Neuronal stem cell (in vitro differentiated cells): ENCODE measurements around the gene ZNF76.

ENCODE experiments used
- DNase-seq: peaks from one replicate; pipeline ENCODE4 v3.0.0-alpha.2; 2013; ENCODE audit warnings: low spot score
- H2AFZ ChIP-seq: one replicate; pipeline ENCODE4 v1.6.1; 2013; ENCODE audit warnings: mild to moderate bottlenecking, low read length, inconsistent platforms
- H2AK5ac ChIP-seq: 2 replicates; pipeline ENCODE4 v1.6.1; 2013; ENCODE audit warnings: low read depth, mild to moderate bottlenecking, inconsistent platforms, low read length, moderate library complexity, mixed read lengths
- H2BK120ac ChIP-seq: 2 replicates; pipeline ENCODE4 v1.6.1; 2013; ENCODE audit warnings: low read depth, mild to moderate bottlenecking, inconsistent platforms, low read length, moderate library complexity, mixed read lengths
- H2BK12ac ChIP-seq: one replicate; pipeline ENCODE4 v1.6.1; 2013; ENCODE audit warnings: low read length, inconsistent platforms
- H2BK15ac ChIP-seq: 2 replicates; pipeline ENCODE4 v1.6.1; 2013; ENCODE audit warnings: mild to moderate bottlenecking, low read length, inconsistent platforms, mixed read lengths
- H2BK5ac ChIP-seq: one replicate; pipeline ENCODE4 v1.6.1; 2013; ENCODE audit warnings: inconsistent platforms, mild to moderate bottlenecking, low read length, moderate library complexity
- H3K14ac ChIP-seq: one replicate; pipeline ENCODE4 v1.6.1; 2013; ENCODE audit warnings: low read length, inconsistent platforms
- H3K18ac ChIP-seq: 2 replicates; pipeline ENCODE4 v1.6.1; 2013; ENCODE audit warnings: low read length, inconsistent platforms
- H3K23ac ChIP-seq: 2 replicates; pipeline ENCODE4 v1.6.1; 2013; ENCODE audit warnings: low read depth, mild to moderate bottlenecking, mixed read lengths, low read length, inconsistent platforms; ENCODE audit not compliant: poor library complexity
- H3K27ac ChIP-seq: replicated peaks from 3 replicates; pipeline ENCODE4 v1.5.1; 2013; ENCODE audit warnings: low read length, inconsistent platforms
- H3K27me3 ChIP-seq, 3 experiments: 2 replicates each; pipeline ENCODE4 v1.6.1; 2013; ENCODE audit warnings: low read length in 3 of 3, mild to moderate bottlenecking in 2 of 3, inconsistent platforms in 1 of 3, low read depth in 1 of 3, mixed read lengths in 1 of 3, moderate library complexity in 1 of 3; ENCODE audit not compliant: control insufficient read depth in 3 of 3, insufficient read depth in 3 of 3
- H3K36me3 ChIP-seq, 2 donors: replicated peaks in 1 of 2; 2 replicates each; pipeline ENCODE4 v1.6.1; 2013; ENCODE audit warnings: low read length in 2 of 2; ENCODE audit not compliant: control insufficient read depth in 2 of 2, insufficient read depth in 2 of 2
- H3K4ac ChIP-seq: 2 replicates; pipeline ENCODE4 v1.6.1; 2013; ENCODE audit warnings: inconsistent platforms, mild to moderate bottlenecking, low read length, moderate library complexity
- H3K4me1 ChIP-seq, 2 donors: 1 replicate in 1 of 2; 2 replicates in 1 of 2; pipeline ENCODE4 v1.6.1; 2013; ENCODE audit warnings: low read length in 2 of 2, low read depth in 1 of 2; ENCODE audit not compliant: control insufficient read depth in 2 of 2, insufficient read depth in 1 of 2
- H3K4me2 ChIP-seq: one replicate; pipeline ENCODE4 v1.6.1; 2013; ENCODE audit warnings: mild to moderate bottlenecking, low read length, inconsistent platforms; ENCODE audit not compliant: insufficient read depth, poor library complexity, severe bottlenecking
- H3K4me3 ChIP-seq, 2 donors: 2 replicates each; pipeline ENCODE4 v1.5.1; 2013; ENCODE audit warnings: low read length in 2 of 2, mild to moderate bottlenecking in 2 of 2, inconsistent platforms in 1 of 2, moderate library complexity in 1 of 2
- H3K79me1 ChIP-seq: one replicate; pipeline ENCODE4 v1.6.1; 2013; ENCODE audit warnings: low read depth, mild to moderate bottlenecking, inconsistent platforms, low read length, moderate library complexity
- H3K9ac ChIP-seq: one replicate; pipeline ENCODE4 v1.6.1; 2013; ENCODE audit warnings: mild to moderate bottlenecking, low read depth, low read length, inconsistent platforms; ENCODE audit not compliant: poor library complexity
- H3K9me3 ChIP-seq, 2 donors: replicated peaks in 1 of 2; 2 replicates each; pipeline versions ENCODE3 to v1.6.1; 2013; ENCODE audit warnings: low read length in 2 of 2, mild to moderate bottlenecking in 2 of 2, inconsistent platforms in 1 of 2, low read depth in 1 of 2, mixed read lengths in 1 of 2, moderate library complexity in 1 of 2; ENCODE audit not compliant: control insufficient read depth in 2 of 2, insufficient read depth in 1 of 2
- H4K8ac ChIP-seq: one replicate; pipeline ENCODE4 v1.6.1; 2013; ENCODE audit warnings: low read depth, mild to moderate bottlenecking, inconsistent platforms, low read length, moderate library complexity
- H4K91ac ChIP-seq: one replicate; pipeline ENCODE4 v1.6.1; 2013; ENCODE audit warnings: low read length, low read depth, mild to moderate bottlenecking, inconsistent platforms; ENCODE audit not compliant: poor library complexity
- WGBS, 2 donors: extraction: QIAGEN DNeasy Blood & Tissue Kit; methylation state at CpG; one replicate each; pipeline ENCODE4 v1.1.7; 2013; ENCODE audit warnings: missing lambda C conversion rate in 2 of 2, mixed read lengths in 1 of 2; ENCODE audit not compliant: insufficient read length in 2 of 2, insufficient replicate concordance in 1 of 2; ENCODE audit errors: extremely low coverage in 2 of 2; 5-methylcytosine and 5-hydroxymethylcytosine counted together

ZNF76 gene

GRCh38 chr6:35288834-35289233 is 29.3 kb downstream of the ZNF76 start:
- no peak for DNase-seq
- H3K4ac ChIP-seq, result no peak overlapping the region
- no peak overlapping the region for H4K91ac ChIP-seq
- whole genome bisulfite sequencing, 2 donors, result no CpG with 5 or more reads among the region's 4 CpGs
- no peak overlapping the region for H3K4me2 ChIP-seq
- H3K36me3 ChIP-seq, result peaks cover 35 to 94% of the 10 kb centered on the region in 2 donors
- H3K23ac ChIP-seq, result no peak overlapping the region
- H3K27me3 ChIP-seq, result no peaks in the 10 kb centered on the region
- H3K9ac ChIP-seq, result no peak overlapping the region
- no peak overlapping the region for H2BK5ac ChIP-seq
- no peak overlapping the region for H3K18ac ChIP-seq
- H2BK12ac ChIP-seq, result no peak overlapping the region
- no peaks in the 10 kb centered on the region for H3K9me3 ChIP-seq
- H4K8ac ChIP-seq, result no peak overlapping the region
- no peaks in the 10 kb centered on the region for H3K4me1 ChIP-seq
- no peak overlapping the region for H2AK5ac ChIP-seq
- H2BK120ac ChIP-seq, result no peak overlapping the region
- H3K79me1 ChIP-seq, result no peaks in the 10 kb centered on the region
- no peak overlapping the region for H3K27ac ChIP-seq
- no peak overlapping the region for H3K4me3 ChIP-seq
- H3K14ac ChIP-seq, result no peak overlapping the region
- no peak overlapping the region for H2AFZ ChIP-seq
- H2BK15ac ChIP-seq, result no peak overlapping the region

- Histone ChIP-seq H4K91ac (no peak overlapping the region), H3K18ac (no peak overlapping the region), H2BK5ac (no peak overlapping the region), H3K36me3 (peaks cover 33 to 99% of the 10 kb centered on the region in 2 donors), H3K9ac (no peak overlapping the region), H3K4ac (no peak overlapping the region), H3K79me1 (no peaks in the 10 kb centered on the region), H4K8ac (no peak overlapping the region), H3K4me3 (no peak overlapping the region), H2BK15ac (no peak overlapping the region), H3K4me2 (no peak overlapping the region), H2BK120ac (no peak overlapping the region), H3K9me3 (no peaks in the 10 kb centered on the region), H3K27ac (no peak overlapping the region), H2AFZ (no peak overlapping the region), H2AK5ac (no peak overlapping the region), H2BK12ac (no peak overlapping the region), H3K4me1 (no peaks in the 10 kb centered on the region), H3K14ac (no peak overlapping the region), H3K23ac (no peak overlapping the region), H3K27me3 (no peaks in the 10 kb centered on the region)
- DNase-seq, result no peak
- WGBS, 2 donors, result no CpG with 5 or more reads among the region's 13 CpGs
These were observed 32.0 kb downstream of the ZNF76 start for GRCh38 chr6:35291491-35291890.

DNA sequence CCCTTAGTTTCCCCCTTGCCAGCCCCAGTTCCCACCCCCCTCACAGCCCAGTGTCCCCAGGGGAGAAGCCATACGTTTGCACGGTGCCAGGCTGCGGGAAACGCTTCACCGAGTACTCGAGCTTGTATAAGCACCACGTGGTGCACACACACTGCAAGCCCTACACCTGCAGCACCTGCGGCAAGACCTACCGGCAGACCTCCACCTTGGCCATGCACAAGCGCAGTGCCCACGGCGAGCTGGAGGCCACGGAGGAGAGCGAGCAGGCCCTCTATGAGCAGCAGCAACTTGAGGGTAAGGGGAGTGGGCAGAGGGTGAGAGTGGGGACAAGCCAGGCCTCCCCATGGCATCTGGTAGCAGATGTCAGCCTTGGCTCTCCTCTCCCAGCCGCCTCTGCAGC is 33.0 kb downstream of the ZNF76 start:
- Histone ChIP-seq H4K91ac (no peak overlapping the region), H2BK5ac (no peak overlapping the region), H3K14ac (no peak overlapping the region), H3K36me3 (peaks cover 32 to 98% of the 10 kb centered on the region in 2 donors), H3K27ac (no peak overlapping the region), H3K4ac (no peak overlapping the region), H4K8ac (no peak overlapping the region), H3K9ac (no peak overlapping the region), H3K27me3 (no peaks in the 10 kb centered on the region), H2BK15ac (no peak overlapping the region), H3K79me1 (no peaks in the 10 kb centered on the region), H3K18ac (no peak overlapping the region), H2AFZ (no peak overlapping the region), H3K4me1 (no peaks in the 10 kb centered on the region), H2BK120ac (no peak overlapping the region), H3K4me3 (no peak overlapping the region), H3K23ac (no peak overlapping the region), H2AK5ac (no peak overlapping the region), H3K4me2 (no peak overlapping the region), H3K9me3 (no peaks in the 10 kb centered on the region), H2BK12ac (no peak overlapping the region)
- whole genome bisulfite sequencing, 2 donors, result no CpG with 5 or more reads among the region's 15 CpGs
- DNase-seq, result no peak

DNA sequence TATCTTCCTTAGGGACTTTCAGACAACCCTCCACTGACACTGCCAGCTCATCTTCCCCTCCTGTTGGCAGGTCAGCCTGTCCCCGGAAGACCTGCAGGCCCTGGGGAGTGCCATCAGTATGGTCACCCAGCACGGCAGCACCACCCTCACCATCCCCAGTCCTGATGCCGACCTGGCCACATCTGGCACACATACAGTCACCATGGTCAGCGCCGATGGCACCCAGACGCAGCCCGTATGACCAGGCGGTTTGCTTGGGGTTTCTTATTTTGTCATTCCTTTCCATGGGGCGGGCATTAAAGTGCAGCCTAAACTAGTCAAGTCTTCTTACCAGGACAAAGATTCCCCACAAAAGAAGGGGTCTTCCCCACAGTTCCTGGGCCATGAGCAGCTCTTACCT is 34.1 kb downstream of the ZNF76 start:
- no CpG with 5 or more reads among the region's 9 CpGs for WGBS, 2 donors
- no peak overlapping the region for H2BK120ac ChIP-seq
- no peak for DNase-seq

More for the DNA sequence above, 34.1 kb downstream of the ZNF76 start:
- no peak overlapping the region for H3K23ac ChIP-seq
- H3K9ac ChIP-seq, result no peak overlapping the region
- no peak overlapping the region for H4K8ac ChIP-seq
- H3K4me3 ChIP-seq, result no peak overlapping the region
- H2BK5ac ChIP-seq, result no peak overlapping the region
- no peak overlapping the region for H3K27ac ChIP-seq
- H3K36me3 ChIP-seq, result peaks cover 23 to 93% of the 10 kb centered on the region in 2 donors
- H2BK15ac ChIP-seq, result no peak overlapping the region
- no peak overlapping the region for H2AFZ ChIP-seq
- H3K27me3 ChIP-seq, result no peaks in the 10 kb centered on the region
- H3K18ac ChIP-seq, result no peak overlapping the region
- H2AK5ac ChIP-seq, result no peak overlapping the region
- no peak overlapping the region for H3K14ac ChIP-seq
- no peak overlapping the region for H4K91ac ChIP-seq
- peaks cover 0 to 4% of the 10 kb centered on the region in 2 donors for H3K4me1 ChIP-seq
- no peak overlapping the region for H3K4ac ChIP-seq
- H3K79me1 ChIP-seq, result no peaks in the 10 kb centered on the region
- H3K4me2 ChIP-seq, result no peak overlapping the region
- no peaks in the 10 kb centered on the region for H3K9me3 ChIP-seq
- H2BK12ac ChIP-seq, result no peak overlapping the region
